Hematopoietic multipotent progenitor cell treated with erythropoietin and hydrocortisone succinate and interleukin-3 and kit ligand, for 8 days (in vitro differentiated cells): ENCODE data around the gene KIF22.
"Not testable (repeated sequence)": the region's sequence is repeated elsewhere in the genome, so short reads cannot be mapped to it uniquely, and the experiment has no call there.

ENCODE experiments used
- DNase-seq: peaks from one replicate; pipeline ENCODE4 v3.0.0-alpha.2; 2015

Gene KIF22

GRCh38 chr16:29815793-29816693 is 25.5 kb downstream of the KIF22 start, which contains the start of gene PAGR1:
Gene PAGR1, plus strand, starts transcription at chr16:29816152. Its CDS starts 374 bp downstream, at chr16:29816526.
- peak; percentile 98 for DNase-seq

DNA sequence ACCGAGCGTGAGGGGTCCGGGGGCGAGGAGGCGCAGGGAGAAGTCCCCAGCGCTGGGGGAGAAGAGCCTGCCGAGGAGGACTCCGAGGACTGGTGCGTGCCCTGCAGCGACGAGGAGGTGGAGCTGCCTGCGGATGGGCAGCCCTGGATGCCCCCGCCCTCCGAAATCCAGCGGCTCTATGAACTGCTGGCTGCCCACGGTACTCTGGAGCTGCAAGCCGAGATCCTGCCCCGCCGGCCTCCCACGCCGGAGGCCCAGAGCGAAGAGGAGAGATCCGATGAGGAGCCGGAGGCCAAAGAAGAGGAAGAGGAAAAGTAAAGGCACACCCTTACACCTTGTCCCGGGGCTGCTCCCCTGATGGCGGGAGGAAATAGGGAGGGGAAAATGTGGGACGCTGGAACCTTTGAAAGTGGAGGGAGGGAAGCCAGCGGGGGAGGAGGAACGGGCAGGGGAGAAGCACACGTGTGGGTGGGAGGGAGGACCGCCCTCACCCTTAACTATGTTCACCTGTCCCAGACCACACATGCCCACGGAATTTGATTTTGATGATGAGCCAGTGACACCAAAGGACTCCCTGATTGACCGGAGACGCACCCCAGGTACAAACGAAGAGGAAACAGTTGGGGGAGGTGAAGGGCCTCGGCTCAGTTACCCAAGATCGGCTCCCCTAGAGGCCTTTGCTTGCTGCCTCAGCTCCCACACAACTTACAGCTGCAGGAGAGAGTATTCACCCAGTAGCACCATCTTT is 26.3 kb downstream of the KIF22 start:
- peak; percentile 68 for DNase-seq

GRCh38 chr16:29818082-29818481 is 27.5 kb downstream of the KIF22 start:
- no peak for DNase-seq

DNA sequence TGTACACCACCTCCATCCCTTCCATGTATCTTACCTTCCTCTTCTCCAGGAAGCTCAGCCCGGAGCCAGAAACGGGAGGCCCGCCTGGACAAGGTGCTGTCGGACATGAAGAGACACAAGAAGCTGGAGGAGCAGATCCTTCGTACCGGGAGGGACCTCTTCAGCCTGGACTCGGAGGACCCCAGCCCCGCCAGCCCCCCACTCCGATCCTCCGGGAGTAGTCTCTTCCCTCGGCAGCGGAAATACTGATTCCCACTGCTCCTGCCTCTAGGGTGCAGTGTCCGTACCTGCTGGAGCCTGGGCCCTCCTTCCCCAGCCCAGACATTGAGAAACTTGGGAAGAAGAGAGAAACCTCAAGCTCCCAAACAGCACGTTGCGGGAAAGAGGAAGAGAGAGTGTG is 29.0 kb downstream of the KIF22 start:
- DNase-seq: no peak

DNA sequence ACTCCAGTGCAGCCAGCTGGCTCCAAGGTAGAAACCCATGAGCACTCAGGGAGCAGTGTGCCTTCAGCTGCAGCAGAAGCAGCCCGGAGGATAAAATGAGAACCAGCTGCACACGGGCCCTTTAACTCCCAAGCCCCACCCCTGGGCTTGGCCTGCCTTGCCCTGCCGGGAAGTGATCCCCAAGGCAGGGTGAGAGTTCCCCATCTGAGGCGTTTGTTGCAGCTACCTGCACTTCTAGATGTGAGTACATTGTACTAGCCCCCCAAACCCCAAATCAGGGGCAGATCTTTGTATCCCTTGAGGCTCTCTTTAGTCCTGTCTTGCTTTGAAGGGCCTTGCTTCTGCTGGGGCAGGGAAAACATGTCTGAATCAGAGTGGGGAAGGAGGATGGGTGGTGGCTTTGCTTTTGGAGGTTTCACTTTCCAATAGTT is 29.7 kb downstream of the KIF22 start, which contains the start of gene MVP:
Gene MVP (plus strand): TSS at position 192 of the 431 bp plus-strand sequence. CDS start 10,088 bp downstream, outside the sequence.
- peak; percentile 54 for DNase-seq

DNA sequence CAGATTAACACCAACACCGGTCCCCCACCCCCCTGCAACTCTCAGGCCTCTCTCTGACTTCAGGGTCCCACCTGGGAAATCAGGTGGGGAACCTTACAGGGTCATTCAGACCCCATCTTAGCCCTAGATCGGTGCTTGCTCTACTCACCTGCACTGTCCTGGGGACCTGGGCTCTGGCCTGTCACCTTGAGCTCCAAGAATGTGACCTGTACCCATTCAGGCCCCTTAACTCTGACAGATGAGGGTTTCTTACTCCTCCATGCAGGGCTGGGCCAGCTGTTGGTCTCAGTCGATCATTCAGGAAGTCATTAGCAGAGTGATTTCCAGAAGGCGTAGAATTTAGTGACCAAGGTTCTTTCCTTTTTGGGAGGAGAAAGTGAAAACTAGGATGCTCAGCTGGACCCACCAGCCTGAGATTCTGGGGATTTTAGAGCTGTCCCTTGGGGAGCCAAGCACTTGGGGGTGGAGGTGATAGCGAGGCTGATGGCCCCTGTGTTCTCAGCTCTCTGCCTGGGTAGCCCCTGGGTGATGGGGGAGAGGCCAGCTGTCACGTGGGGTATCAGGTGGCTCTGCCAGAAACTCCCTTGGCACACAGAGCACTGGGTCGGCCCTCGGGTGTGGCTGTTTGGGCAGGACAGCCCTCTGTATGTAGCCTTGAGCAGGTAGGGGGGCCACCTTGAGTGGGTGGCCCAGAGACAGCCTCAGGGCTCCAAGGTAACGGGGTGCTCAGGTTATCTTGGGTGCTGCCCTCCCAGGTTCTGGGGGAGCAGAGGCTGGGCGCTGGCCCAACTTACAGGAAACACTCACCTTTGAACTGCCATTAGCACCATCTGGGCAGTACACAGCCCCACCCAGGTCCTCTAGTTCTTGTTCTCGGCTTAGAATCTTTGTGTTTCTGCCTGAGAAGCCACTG is 30.4 kb downstream of the KIF22 start:
- no peak for DNase-seq

DNA sequence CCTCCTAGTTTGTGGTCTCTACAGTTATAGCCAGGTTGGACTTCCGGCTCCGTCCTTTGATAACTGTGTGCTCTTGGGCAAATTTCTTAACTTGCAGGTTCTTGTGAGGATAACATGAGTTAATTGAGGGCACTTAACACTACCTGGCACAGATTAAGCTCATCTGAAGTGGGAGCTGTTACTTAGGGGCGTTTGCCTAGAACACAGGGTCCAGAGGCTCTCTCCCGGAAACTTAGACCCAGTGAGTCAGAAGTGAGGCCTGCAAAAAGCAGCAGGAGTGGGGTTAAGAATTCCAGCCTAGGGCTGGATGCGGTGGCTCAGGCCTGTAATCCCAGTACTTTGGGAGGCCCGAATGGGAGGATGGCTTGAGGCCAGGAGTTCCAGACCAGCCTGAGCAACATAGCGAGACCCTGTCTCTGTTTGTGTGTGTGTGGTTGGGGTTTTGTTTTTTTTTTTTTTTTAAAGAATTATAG is 31.1 kb downstream of the KIF22 start:
- DNase-seq: no peak

DNA sequence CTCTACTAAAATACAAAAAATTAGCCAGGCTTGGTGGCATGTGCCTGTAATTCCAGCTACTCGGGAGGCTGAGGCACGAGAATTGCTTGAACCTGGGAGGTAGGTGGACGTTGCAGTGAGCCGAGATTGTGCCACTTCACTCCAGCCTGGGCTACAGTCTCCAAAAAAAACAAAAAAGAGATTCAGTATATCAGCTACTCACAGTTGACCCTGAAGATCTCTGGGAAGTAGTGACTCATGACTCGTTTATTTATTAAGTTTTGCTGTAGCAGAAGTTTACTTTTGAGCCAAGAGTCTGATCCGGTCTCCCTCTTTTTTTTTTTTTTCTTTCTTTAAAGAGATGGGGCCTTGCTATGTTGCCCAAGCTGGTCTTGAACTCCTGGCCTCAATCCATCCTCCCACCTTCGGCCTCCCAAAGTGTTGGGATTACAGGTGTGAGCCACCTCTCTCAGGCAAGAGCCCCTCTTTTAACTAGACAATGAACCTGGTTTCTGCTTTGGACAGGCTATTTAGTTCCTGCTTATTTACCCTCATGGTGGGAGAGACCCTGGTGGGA is 34.1 kb downstream of the KIF22 start:
- no peak for DNase-seq

GRCh38 chr16:29825145-29826044 is 34.8 kb downstream of the KIF22 start:
- DNase-seq: no peak

DNA sequence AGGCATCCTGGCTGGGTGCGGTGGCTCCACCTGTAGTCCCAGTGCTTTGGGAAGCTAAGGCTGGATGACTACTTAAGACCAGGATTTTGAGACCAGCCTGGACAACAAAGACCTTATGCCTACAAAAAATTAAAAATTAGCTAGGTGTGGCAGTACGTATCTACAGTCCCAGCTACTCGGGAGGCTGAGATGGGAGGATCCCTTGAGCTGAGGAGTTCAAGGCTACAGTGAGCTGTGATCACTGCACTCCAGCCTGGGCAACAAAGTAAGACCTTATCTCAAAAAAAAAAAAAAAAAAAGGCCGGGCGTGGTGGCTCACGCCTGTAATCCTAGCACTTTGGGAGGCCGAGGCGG is 35.8 kb downstream of the KIF22 start:
- DNase-seq: no peak

- DNase-seq: no peak
These were observed 40.2 kb downstream of the KIF22 start for GRCh38 chr16:29830774-29831173.

DNA sequence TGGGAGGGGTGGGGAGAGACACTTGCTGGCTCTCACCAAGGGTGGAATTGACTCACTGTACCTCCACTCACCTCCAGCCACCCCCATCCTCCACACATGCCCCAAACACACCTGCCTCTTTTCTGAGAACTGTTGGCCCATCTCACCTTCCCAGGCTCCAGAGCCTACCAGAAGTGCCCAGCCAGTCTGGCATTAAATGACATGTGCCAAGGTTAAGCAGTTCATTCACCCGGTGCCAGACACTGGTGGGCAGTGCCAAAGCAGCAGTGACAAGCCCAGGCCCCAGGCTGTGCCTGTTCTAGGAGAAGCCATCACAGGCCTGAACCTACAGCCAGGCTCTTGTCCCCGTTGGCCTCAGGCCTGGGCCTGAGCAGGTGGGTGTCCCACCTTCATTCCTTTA is 40.9 kb downstream of the KIF22 start:
- no peak for DNase-seq

DNA sequence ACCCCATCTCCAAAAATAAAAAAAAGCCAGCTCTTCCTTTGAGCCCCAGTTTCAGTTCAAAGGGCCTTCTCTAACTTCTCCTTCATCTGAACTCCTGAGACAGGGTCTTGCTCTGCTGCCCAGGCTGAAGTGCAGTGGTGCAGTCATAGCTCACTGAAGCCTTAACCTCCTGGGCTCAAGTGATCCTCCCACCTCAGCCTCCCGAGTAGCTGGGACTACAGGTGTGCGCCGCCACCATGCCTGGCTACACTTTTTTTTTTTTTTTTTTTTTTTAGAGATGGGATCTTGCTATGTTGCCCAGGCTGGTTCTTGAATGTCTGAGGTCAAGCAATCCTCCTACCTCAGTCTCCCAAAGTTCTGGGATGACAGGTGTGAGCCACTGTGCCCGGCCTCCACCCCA is 42.7 kb downstream of the KIF22 start:
- DNase-seq: not testable (repeated sequence)

GRCh38 chr16:29834079-29834478 is 43.5 kb downstream of the KIF22 start:
- no peak for DNase-seq

DNA sequence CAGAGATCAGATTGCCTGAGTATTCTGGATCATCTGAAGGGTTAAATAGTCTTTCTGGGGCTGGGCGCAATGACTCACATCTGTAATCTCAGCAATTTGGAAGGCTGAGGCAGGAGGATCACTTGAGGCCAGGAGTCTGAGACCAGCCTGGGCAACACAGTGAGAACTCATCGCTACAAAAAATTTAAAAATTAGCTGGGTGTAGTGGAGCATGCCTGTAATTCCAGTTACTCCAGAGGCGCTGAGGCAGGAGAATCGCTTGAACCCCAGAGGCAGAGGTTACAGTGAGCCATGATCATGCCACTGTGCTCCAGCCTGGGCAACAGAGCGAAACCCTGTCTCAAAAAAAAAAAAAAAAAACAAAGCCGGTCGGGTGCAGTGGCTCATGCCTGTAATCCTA is 45.4 kb downstream of the KIF22 start:
- no peak for DNase-seq

- no peak for DNase-seq
These were observed 46.1 kb downstream of the KIF22 start for GRCh38 chr16:29836623-29837022.

DNA sequence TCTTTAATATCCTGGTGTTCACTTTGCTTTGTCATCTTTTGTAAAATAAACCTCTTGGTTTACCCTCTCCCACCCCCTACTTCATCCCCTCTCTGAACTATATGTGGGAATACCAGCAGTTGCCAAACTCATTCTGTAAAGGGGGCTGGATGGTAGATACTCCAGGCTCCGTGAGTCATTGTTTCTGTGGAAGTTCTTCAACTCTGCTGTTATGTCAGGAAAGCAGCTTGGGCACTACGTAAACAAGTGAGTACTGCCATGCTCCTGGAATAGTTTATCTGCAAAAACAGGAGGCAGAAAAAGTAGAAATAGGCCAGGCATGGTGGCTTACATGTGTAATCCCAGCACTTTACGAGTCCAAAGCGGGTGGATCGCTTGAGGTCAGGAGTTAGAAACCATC is 47.3 kb downstream of the KIF22 start:
- no peak for DNase-seq

- no peak for DNase-seq
These were observed 49.3 kb downstream of the KIF22 start for GRCh38 chr16:29839822-29840221.

DNA sequence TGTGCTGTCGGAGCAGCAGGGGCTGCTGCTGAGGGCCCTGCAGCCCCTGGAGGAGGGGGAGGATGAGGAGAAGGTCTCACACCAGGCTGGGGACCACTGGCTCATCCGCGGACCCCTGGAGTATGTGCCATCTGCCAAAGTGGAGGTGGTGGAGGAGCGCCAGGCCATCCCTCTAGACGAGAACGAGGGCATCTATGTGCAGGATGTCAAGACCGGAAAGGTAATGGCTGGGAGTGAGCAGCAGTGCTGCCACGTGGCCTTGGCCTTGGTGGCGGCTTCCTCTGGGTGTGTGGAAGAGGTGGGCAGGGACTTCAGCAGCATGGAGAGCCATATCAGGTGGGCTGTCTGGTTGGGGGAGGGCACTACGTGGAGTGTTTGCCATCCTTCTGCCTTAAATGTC is 49.7 kb downstream of the KIF22 start:
- DNase-seq: no peak

DNA sequence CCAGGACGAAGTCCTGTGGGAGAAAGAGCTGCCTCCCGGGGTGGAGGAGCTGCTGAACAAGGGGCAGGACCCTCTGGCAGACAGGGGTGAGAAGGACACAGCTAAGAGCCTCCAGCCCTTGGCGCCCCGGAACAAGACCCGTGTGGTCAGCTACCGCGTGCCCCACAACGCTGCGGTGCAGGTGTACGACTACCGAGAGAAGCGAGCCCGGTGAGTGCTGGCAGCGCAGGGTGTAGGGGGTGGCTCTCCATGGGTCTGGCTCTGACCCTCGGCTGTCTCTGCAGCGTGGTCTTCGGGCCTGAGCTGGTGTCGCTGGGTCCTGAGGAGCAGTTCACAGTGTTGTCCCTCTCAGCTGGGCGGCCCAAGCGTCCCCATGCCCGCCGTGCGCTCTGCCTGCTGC is 51.1 kb downstream of the KIF22 start:
- DNase-seq: no peak

DNA sequence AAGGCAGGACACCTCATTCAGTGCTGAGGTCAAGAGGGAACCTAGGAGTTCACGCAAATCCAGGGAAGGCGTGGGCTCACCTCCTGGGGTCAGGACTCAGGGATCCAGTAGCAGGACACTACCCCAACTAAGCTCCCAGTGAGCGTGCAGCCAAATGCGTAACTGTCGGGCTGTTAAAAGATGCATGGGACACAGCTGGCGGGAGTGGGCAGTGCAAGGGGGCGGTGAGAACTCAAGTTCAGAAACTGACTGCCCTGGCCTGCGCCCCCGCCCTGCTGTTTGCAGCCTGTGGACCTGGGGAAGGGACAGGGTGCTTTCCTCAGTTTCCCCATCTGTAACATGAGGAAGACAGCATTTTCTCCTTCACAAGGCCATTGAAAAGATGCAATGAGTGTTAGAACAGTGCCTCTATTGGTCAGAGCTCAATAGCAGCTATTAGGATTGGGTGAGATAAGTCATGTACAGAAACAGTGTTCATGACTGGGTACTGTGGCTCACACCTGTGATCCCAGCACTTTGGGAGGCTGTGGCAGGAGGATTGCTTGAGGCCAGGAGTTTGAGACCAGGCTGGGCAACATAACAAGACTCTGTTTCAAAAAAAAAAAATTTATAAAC is 52.3 kb downstream of the KIF22 start:
- peak; percentile 11 for DNase-seq
